Measurements from ENCODE around the gene CCL4L2.
"Not testable (repeated sequence)": the region's sequence is repeated elsewhere in the genome, so short reads cannot be mapped to it uniquely, and the experiment has no call there.

Gene CCL4L2

DNA sequence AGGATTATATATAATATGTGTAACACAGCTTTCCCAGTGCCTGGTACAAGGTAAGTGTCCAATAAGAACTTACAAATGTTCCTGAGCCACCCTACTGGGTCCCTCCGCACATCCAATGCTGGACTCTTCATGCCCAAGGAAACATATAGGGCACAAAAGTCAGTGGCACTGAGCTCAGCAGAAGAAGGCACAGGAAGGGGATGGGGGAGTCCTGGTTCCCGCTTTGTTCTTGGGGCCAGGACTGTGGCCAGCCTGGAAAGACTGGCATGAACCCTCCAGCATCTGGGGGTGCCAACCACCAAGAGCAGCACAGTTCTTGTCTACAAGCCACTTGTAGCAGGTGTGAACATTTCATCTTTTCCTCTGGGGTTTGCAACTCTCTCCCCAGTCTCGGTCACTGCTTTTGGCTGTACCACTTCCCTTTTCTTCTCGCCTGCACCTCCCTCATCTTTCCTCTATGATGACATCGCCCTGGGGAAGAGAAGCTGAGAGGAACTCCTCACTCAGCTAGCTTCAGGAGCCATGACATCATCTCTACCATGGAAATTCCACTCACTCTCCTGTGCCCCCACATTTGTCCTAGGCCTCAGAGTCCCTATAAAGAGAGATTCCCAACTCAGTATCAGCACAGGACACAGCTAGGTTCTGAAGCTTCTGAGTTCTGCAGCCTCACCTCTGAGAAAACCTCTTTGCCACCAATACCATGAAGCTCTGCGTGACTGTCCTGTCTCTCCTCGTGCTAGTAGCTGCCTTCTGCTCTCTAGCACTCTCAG is at the start of gene CCL4L2:
Gene CCL4L2 (plus strand): TSS at position 625 of the 773 bp plus-strand sequence.
- not testable (repeated sequence) for DNase-seq (ENCODE audit: low read depth)

DNA sequence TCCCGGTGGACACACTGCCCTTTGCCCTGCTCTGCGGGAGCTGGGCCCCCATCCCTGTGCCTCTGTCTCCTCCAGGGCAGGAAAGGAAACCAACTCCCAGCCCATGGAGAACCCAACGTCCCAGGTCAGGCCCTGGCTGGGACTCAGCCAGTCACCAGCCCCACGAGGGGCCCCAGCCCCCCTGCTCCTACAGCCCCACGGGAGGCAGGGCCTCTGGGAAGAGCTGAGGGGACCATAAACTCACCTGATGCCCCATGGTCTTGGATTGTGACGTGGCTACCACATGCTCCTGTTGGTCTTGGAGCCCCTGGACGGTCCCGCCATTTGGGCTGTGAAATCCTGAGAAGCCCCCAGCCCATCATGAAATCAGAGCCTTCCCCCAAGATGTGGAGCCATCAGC is 42.0 kb upstream of the CCL4L2 start:
- not testable (repeated sequence) for DNase-seq (ENCODE audit: low read depth)

GRCh38 chr17:36176536-36176935 is 34.3 kb upstream of the CCL4L2 start, which contains the start of gene TBC1D3B:
Gene TBC1D3B (minus strand): TSS chr17:36176636. CDS start chr17:36175050, 1,586 bp downstream.
- DNase-seq (ENCODE audit: low read depth): not testable (repeated sequence)

DNA sequence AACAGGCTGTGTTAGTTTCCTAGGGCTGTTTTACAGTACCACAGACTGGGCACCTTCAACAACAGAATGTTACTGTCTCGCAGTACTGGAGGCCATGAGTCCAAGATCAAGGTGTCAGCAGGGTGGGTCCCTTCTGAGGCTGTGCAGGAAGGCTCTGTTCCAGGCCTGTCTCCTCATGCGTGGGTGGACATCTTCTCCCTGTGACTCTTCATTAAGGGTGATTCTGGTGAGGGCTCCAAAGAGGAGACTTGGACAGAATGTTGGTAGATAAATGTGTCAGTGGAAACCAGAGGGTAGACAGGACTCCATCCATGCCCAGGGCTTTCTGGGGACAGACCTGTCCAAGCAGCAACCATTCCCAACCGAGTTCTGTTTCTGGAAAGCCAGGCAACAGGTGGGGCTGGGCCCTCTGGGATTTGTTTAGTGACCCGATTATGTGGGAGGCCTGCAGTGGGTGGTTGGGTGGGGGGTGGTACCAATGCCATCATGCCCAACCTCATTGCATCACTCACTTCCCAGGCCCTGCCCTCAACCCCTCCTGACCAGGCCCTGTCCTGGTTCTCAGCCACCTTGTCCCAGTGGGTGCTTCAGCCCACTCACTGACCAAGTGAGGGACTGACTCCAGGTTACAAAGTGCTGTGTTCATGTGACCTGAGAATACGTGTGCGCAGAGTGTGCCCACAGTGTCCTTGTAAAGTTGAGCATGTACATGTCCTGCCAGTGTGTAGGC is 29.3 kb upstream of the CCL4L2 start:
- not testable (repeated sequence) for DNase-seq (ENCODE audit: low read depth)

DNA sequence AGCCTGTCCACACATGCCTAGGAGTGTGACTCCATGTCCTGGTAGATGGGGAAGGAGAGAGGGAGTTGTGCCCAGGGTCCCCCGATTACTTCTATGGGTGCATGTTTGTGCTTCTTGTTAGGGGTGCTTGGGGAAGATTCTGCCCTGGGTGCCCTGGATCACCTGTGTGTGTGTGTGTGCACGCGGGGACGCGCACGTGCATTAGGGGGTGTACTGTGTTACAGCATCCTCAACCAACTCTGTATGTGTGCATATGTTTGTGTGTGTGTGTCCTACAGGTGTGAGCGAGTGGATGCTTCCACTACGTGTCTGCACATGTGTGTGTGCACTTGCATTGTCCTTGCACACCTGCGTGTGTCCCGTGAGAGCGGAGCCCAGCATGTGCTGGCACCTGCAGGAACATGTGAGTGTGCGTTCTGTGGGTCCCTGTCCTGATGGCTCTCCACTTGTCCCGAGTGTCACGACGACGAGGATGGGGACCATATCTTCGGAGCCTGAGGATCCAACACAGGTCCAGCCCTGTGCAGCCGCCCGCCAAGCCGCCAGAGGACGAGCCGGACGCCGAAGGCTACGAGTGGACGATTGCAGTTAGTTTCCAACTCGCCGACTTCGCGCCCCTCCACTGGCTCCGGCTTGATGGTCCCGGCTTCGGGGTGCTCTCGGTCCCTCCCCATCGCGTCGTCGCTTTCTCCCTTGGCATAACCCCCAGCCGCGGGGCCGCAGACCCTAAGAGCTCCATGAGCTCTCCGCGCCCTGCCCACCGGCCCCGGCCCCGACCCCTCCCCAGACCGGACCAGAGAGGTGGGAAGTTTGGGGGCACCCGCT is 28.5 kb upstream of the CCL4L2 start:
- no peak for DNase-seq (ENCODE audit: low read depth)

DNA sequence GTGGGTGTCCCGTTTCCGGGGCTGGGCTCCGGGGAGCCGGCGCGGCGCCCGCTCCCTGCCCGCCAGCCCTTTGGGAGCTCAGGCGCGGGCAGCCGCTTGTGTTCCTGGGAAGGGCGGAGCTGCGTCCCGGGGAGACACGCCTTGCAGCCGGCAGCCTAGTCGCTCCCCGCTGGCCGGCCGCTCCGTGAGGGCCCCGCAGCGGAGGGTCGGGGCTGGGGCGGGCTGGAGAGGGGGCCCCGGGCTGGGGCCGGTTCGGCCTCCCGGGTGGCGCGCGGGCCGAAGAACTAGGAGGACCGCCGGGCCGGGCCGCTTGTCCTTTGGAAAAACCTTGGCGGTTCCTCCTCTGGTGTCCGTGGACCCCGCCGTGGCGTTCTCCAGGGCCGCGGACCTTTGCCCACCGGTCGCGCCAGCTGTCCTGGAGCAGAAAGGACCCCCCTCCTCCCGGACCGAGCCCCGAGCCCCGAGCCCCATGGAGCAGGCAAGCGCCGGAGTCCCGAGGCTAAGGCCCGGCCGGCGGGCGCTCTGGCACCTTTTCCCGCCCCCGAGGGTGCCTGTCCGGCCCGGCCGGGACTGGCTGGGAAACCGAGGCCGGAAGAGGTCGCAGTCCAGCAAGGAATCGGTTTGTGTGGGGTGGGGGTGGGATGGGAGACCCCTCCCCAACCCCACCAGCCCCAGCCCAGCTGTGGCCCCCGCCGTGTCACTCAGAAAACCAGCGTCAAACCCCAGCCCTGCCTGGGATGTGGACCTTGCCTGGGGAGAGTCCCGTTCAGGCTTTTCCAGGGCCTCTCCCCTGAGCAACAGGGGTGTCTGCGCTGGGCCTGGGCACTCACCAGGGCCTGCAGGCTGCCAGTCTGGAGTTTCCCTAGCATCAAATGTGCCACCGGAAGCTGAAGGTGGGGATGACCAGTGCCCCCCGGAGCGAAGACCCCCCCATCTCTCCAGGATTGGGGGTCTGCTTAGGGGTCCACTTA is 27.6 kb upstream of the CCL4L2 start:
- DNase-seq (ENCODE audit: low read depth): no peak

DNA sequence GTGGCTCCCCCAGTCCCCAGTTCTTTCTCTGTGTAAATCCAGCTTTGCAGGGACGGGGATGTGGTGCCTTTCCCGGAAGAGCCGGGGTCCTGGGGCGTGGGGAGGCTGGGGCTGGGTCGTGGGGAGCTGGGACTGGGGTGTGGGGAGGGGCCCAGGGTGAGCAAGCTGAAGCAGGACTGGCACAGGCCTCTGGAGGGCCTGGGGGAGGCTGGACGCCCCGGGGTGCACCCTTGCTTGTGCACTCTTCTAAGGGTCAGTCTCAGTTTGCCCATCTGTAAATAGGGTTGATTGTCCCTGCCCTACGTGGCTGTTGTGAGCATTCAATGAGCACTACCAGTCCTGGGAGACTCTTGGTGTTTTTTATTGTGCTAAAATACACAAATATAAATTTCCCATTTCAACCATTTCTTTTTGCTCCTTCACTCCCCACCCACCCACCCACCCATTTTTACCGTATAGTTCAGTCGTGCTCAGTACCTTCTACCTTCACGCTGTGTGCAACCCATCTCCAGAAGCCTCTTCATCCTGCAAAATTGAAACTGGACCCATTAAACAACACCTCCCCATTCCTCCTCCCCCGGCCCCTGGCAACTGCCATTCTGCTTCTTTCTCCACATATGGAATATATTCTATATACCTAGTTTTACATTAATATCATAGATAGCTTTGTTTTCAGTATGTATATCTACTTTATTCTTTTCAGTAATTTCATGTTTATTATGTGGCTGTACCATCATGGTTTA is 26.7 kb upstream of the CCL4L2 start:
- no peak for DNase-seq (ENCODE audit: low read depth)

GRCh38 chr17:36185416-36185815 is 25.4 kb upstream of the CCL4L2 start:
- DNase-seq (ENCODE audit: low read depth): no peak

DNA sequence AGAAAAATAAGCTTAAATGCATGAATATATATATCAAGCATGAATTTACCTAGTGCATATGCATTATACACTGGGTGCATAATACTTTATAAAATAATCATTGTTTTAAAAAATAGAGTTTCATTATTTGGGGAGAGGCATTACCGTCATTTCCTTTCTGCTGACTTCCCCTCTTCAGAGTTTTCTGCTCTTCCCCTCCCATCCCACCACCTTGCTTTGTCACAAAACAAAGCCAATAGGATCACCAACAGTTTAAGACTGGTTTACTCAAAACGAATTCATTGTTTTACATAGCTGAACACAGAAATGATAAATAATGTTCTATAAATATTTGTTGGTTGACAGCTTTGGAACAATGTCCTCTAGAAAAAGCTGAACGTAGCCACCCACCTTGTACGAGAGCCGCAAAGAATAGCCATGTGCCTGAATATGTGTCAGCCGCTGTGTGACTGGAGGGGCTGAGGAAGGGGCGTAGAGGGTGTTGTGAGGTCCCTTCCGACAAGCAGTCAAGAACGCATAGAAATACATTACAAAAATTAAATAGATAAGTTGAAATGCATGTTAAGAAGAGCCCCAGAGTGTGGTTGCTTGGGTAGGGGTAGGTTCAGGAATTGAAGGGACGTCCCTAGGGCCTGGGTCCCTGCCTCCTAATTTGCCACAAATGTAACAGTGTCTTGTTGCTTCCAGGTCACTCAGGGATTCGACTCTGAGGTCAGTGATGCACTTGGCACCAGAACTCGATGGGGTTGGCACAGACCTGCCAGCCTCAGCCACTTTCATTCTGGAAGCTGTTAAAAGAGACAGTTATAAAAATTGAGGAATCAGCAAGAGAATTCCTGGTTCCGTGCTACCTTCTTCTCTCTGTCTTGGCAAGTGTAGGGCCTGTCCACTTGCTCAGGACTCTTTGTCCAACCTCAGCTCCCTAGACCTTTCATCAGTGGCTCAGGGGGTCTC is 23.8 kb upstream of the CCL4L2 start:
- not testable (repeated sequence) for DNase-seq (ENCODE audit: low read depth)

DNA sequence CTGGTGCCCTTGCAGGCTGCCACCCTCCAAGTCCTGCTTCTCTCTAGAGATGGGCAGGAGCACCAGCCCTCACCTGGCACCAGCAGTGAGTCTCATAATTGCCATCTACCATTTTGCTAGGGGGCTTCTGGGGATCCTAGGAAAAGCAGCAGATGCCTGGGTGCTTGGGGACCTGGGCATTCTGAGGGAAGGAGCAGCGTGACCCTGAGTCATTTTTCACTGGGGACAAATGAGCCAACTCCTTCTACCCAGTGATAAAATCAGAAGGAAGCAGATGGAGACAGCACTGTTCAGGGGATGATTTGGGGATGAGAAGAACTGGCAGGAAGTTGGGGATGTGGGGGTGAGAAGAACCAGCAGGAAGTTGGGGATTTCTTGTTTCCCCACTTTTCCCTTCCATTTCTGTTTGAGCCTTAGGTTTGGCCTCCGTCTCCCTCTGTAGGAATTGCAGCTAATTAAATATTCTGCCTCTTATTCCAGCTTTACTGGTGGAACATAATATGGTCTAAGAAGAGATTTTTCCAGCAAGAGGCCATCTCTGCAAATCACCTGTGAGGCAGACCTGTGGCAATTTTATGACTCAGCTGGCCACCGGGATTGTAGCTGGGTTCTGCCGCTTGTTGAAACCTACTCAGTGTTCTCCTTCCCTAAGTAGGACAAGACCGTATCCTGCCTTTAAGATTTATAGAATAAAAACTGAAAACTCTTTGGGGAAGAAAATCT is 22.8 kb upstream of the CCL4L2 start:
- DNase-seq (ENCODE audit: low read depth): not testable (repeated sequence)

DNA sequence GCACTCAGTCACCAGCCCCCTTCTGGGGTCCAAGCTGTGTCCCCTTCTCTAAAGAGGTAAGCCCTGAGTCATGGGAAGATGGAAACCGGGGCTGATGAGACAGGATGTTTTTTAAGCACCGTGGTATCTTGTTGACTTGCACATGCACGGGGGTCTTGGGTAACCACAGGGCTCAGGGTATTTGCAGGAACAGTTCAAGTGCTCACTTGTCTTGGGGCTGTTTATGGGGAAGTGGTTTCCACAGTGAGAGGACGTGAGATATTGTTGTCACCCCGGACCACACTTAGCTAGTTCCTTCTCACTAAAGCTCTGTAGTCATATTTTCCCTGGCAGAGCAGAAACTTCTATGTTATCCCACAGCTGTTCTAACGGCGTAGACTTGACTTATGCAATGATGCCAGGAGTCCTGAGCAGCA is 22.0 kb upstream of the CCL4L2 start:
- DNase-seq (ENCODE audit: low read depth): no peak

DNA sequence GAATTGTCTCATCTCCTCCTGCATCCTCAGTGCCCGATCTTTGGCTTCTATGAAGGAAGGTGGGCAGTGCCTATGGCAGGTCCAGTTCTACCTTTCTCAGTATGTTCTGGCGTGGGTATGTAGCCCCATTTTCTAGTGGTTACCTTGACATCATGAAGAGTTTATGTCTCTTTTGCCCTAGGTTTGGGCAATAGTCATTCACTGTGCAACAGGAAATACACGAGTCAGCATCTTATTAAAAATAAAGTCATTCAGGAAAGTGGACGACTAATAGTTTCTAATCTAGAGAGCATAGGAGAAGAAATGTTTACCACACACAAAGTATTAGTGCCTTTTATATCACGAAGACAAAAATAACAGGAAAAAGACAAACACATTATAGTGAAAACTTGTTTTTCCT is 20.9 kb upstream of the CCL4L2 start:
- not testable (repeated sequence) for DNase-seq (ENCODE audit: low read depth)

GRCh38 chr17:36190549-36191330 is 20.1 kb upstream of the CCL4L2 start:
- not testable (repeated sequence) for DNase-seq (ENCODE audit: low read depth)

DNA sequence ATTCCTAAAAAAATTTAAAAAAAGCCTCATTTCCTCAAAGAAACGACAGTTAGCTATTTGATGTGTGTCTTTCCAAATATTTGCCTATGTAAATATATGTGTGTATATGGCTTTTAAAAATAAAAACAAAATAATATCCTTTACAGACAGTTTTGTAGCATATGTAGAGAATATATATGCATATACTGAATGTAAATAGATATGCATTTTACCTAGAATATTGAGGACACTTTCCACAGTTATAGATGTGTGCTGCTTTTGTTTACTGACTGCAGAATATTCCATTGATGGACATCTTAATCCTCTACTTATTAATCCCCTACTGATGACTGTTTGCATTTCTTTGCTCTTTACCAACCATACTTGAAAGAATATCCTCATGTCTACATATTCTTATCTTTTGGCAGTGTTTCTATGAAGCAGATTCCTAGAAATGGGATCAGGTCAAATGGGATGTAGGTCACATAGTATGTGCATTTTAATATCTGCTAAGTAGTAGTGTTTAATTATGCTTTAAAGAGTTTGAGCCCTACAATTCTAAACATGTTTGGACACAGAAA is 17.6 kb upstream of the CCL4L2 start:
- DNase-seq (ENCODE audit: low read depth): no peak

GRCh38 chr17:36194147-36194831 is 16.6 kb upstream of the CCL4L2 start:
- not testable (repeated sequence) for DNase-seq (ENCODE audit: low read depth)

GRCh38 chr17:36194832-36195433 is 15.9 kb upstream of the CCL4L2 start:
- not testable (repeated sequence) for DNase-seq (ENCODE audit: low read depth)
